ENCODE results near the gene LNX1.

Gene LNX1

DNA sequence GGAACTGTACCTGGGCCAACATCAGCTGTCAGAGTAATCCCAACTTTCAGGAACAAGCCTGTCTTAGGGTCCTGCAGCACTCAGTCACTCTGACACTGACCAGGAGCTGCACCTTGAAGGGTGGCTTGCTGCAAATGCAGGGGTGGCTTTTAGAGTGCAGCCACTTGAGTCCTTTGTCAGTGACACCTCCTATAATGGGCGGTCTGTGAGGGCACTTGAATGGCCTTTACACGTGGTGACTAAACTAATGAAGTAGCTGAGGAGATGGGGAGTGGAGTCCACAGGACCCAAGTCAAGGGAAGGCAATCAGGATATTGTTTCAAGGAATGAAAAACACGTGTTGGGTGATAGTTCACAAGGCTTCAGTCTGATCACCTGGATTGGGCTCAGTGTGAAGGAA lies 11.1 kb upstream of the LNX1 start:
- no peak for DNase-seq (ENCODE audit: low read depth)
- no peak overlapping the region for H3K4me3 ChIP-seq (ENCODE audit: low read length)
- TF ChIP-seq, protein P1, sequence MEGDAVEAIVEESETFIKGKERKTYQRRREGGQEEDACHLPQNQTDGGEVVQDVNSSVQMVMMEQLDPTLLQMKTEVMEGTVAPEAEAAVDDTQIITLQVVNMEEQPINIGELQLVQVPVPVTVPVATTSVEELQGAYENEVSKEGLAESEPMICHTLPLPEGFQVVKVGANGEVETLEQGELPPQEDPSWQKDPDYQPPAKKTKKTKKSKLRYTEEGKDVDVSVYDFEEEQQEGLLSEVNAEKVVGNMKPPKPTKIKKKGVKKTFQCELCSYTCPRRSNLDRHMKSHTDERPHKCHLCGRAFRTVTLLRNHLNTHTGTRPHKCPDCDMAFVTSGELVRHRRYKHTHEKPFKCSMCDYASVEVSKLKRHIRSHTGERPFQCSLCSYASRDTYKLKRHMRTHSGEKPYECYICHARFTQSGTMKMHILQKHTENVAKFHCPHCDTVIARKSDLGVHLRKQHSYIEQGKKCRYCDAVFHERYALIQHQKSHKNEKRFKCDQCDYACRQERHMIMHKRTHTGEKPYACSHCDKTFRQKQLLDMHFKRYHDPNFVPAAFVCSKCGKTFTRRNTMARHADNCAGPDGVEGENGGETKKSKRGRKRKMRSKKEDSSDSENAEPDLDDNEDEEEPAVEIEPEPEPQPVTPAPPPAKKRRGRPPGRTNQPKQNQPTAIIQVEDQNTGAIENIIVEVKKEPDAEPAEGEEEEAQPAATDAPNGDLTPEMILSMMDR (conservative IDR thresholded peaks at IDR 0.05; ENCODE audit: low read length), result no peak

DNA sequence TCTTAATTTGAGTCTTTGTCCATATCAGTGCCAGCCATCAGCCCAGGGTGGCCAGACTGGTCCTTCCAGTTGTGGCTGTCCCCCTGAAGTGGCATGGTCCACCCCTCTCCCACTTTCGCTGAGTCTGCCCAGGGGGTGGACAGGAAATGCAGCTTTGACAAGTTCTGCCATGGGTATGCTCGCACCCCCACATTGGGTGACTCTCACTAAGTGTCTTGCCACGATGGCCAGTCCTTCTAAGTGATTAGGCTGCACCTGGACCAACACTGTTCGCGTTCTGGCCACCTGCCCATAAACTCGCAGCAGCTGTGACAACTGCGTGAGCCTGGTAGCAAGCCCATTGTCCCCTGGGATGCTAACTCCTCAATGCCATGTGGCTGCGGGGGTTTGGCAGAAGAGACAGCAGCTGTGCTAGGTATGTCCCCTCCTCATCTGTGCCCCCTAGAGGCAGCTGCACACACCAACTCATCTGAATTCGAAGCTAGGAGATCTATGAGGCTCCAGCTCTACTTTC lies 10.0 kb upstream of the LNX1 start:
- H3K4me3 ChIP-seq (ENCODE audit: low read length), result no peak overlapping the region
- TF ChIP-seq, protein P1 (conservative IDR thresholded peaks at IDR 0.05; ENCODE audit: low read length), result peak; percentile 34
- DNase-seq (ENCODE audit: low read depth), result no peak

DNA sequence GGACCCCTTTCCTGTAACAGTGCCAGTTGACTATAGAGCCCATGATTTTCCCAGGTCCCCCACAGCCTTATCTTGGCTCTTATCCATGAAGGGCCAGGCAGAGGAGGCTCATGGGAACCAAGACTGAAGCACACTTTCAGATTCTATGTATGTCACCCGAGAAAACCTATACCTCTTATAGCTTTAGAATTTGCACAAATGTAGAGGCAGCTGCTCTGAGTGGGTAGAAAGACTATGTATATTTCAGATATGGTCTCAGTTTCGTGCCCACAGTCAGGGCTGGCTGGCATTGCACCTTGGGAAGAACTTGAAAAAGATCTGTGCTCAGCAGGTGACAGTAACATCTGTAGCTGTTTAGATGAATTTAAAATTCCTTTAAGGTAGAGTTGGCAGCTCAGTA lies 8.3 kb upstream of the LNX1 start:
- TF ChIP-seq, protein P1 (conservative IDR thresholded peaks at IDR 0.05; ENCODE audit: low read length), result no peak
- no peak overlapping the region for H3K4me3 ChIP-seq (ENCODE audit: low read length)
- no peak for DNase-seq (ENCODE audit: low read depth)

DNA sequence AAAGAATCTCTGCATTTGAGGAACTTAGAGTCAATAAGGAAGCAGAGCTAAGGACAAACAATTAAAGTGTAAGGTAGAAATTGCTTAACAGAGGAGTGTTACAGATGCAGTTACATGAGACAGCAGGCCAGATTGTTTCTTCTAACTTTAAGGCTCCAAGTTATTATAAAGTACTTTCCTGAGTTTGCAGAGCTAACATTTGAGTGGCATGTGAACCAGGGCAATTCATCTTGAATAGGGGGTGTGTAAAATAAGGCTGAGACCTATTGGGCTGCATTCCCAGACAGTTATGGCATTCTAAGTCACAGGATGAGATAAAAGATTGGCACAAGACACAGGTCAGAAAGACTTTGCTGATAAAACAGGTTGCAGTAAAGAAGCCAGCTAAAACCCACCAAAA lies 7.6 kb upstream of the LNX1 start:
- no peak for DNase-seq (ENCODE audit: low read depth)
- TF ChIP-seq, protein P1 (conservative IDR thresholded peaks at IDR 0.05; ENCODE audit: low read length), result no peak
- H3K4me3 ChIP-seq (ENCODE audit: low read length), result no peak overlapping the region

DNA sequence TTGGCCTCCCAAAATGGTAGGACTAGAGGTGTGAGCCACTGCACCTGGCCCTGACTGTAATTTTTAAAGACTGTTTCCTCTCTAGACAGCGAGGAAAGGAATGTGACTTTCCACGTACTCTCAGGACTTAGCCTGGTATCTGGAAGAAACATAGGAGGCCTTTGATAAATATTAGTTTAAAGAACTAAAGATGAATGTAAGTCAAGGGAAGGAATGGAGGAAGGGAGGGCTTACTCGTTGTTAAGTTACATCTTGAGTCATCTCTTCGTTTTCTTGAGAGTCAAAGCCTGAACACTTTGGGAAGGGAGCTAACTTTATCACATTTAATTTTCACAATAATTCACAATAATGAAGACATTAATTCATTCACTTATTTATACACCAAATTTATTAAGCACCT lies 7.2 kb upstream of the LNX1 start:
- TF ChIP-seq, protein P1 (conservative IDR thresholded peaks at IDR 0.05; ENCODE audit: low read length), result no peak
- no peak overlapping the region for H3K4me3 ChIP-seq (ENCODE audit: low read length)
- DNase-seq (ENCODE audit: low read depth), result no peak

DNA sequence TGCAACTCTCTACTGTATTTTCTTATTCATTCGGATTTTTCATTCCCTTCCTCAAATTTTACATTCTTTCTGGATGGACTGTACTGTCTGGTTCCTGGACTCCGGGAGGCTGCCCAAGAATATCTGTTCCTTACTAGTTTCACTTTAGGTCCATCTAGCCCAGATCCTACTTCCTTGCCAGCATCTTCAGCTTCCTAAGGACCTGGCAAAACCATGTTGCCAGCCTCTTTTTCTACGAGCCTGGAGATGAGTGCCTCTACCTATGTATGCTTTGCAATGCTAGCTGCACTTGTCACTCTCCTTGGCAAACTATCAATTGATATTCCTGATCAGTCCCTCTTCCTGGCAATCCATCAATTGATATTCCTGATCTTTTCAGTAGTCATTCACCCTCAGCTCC lies 5.6 kb upstream of the LNX1 start:
- no peak overlapping the region for H3K4me3 ChIP-seq (ENCODE audit: low read length)

DNA sequence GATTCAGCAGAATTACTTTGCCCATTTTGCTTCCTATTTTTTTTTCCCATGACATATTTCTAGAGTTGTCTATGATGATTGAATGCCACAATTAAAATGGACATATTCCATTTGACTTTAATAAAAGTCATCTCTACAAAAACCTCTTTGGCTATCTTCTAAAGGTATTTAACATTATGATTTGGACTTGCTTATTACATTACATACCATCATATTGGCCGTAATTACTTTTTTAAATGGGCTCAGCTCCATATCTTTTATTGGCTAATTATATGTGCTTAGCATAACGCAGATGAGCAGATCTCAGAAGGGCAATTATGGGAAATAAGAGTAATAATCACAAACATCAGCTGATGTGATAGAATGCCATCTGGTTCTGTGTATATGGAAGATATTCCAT lies 4.5 kb upstream of the LNX1 start:
- no peak overlapping the region for H3K4me3 ChIP-seq (ENCODE audit: low read length)
- TF ChIP-seq, protein P1 (conservative IDR thresholded peaks at IDR 0.05; ENCODE audit: low read length), result no peak
- DNase-seq (ENCODE audit: low read depth), result no peak

More for the DNA sequence above, 5.6 kb upstream of the LNX1 start:
- TF ChIP-seq, protein P1 (conservative IDR thresholded peaks at IDR 0.05; ENCODE audit: low read length), result no peak
- DNase-seq (ENCODE audit: low read depth), result no peak
